Hepatocyte (in vitro differentiated cells): Measurements from ENCODE around the gene CLCNKB. TPM values are rescaled to one million over a fixed set of nuclear protein-coding genes. Genes with fewer than 3 reads are reported as not detected.

Source experiments
- DNase-seq: peaks from one replicate; pipeline ENCODE4 v3.0.0-alpha.2; 2016; ENCODE audit warnings: low spot score
- H2AFZ ChIP-seq: fragments of 200-600 bp; sonication (generic); 2 replicates; pipeline ENCODE4 v1.6.0; 2016; ENCODE audit warnings: antibody characterized with exemption, mild to moderate bottlenecking
- H3K27ac ChIP-seq: fragments of 200-600 bp; sonication (generic); 2 replicates; pipeline ENCODE4 v1.5.1; 2016; ENCODE audit warnings: mild to moderate bottlenecking
- H3K27me3 ChIP-seq: fragments of 200-600 bp; sonication (generic); 2 replicates; pipeline ENCODE4 v1.6.1; 2016
- H3K36me3 ChIP-seq: fragments of 200-600 bp; sonication (generic); replicated peaks from 2 replicates; pipeline ENCODE4 v1.5.1; 2016; ENCODE audit warnings: low read depth; ENCODE audit not compliant: insufficient read depth
- H3K4me1 ChIP-seq: fragments of 200-600 bp; sonication (generic); 2 replicates; pipeline ENCODE4 v1.5.1; 2016; ENCODE audit warnings: mild to moderate bottlenecking, moderate library complexity; ENCODE audit not compliant: insufficient read depth
- H3K4me2 ChIP-seq: fragments of 200-600 bp; sonication (generic); 2 replicates; pipeline ENCODE4 v1.6.0; 2016
- H3K4me3 ChIP-seq: fragments of 200-600 bp; sonication (generic); 2 replicates; pipeline ENCODE4 v1.5.1; 2016; ENCODE audit warnings: mild to moderate bottlenecking
- H3K79me2 ChIP-seq: fragments of 200-600 bp; sonication (generic); 2 replicates; pipeline ENCODE4 v1.6.0; 2017; ENCODE audit warnings: mild to moderate bottlenecking
- H3K9me2 ChIP-seq: fragments of 200-600 bp; sonication (generic); replicated peaks from 2 replicates; pipeline ENCODE4 v1.6.0; 2017; ENCODE audit warnings: mild to moderate bottlenecking; ENCODE audit not compliant: insufficient read depth
- H3K9me3 ChIP-seq: fragments of 200-600 bp; sonication (generic); 2 replicates; pipeline ENCODE4 v1.5.1; 2016; ENCODE audit warnings: low read depth, mild to moderate bottlenecking
- H4K20me1 ChIP-seq: fragments of 200-600 bp; sonication (generic); 2 replicates; pipeline ENCODE4 v1.6.0; 2016; ENCODE audit warnings: mild to moderate bottlenecking; ENCODE audit not compliant: insufficient read depth, poor library complexity, severe bottlenecking
- EZH2 ChIP-seq: fragments of 200-600 bp; sonication (generic); IDR thresholded peaks from 2 replicates; pipeline ENCODE4 v1.6.1; 2016; ENCODE audit warnings: antibody characterized with exemption, mild to moderate bottlenecking, borderline replicate concordance
- EZH2phosphoT487 ChIP-seq: fragments of 200-600 bp; sonication (generic); IDR thresholded peaks from one replicate; pipeline ENCODE4 v1.6.1; 2018; ENCODE audit warnings: antibody characterized with exemption, mild to moderate bottlenecking, low read depth, moderate library complexity; ENCODE audit not compliant: unreplicated experiment, severe bottlenecking
- WGBS: methylation state at CpG from one replicate; pipeline ENCODE4 v1.1.6; 2016; ENCODE audit warnings: low lambda C conversion rate; ENCODE audit errors: missing lambda C conversion rate; 5-methylcytosine and 5-hydroxymethylcytosine counted together
- polyA plus RNA-seq: library from polyadenylated mRNA; unstranded; fragments of >200 nt; fragmentation: Nextera tagmentation; extraction: Ambion mirVana; gene quantifications from 2 replicates; pipeline ENCODE4 v1.2.1, GENCODE V29; 2016
- total RNA-seq: library from RNA; depleted of rRNA; stranded (reverse); fragments of >200 nt; gene quantifications from 2 replicates; pipeline ENCODE4 v1.2.3, GENCODE V29; 2014
- TF ChIP-seq, protein P1 (sequence below): fragments of 200-600 bp; sonication (generic); IDR thresholded peaks from 2 replicates; pipeline ENCODE4 v1.5.1; 2016; ENCODE audit warnings: antibody characterized with exemption, mild to moderate bottlenecking; ENCODE audit not compliant: poor library complexity

The CLCNKB gene
- total and polyA plus RNA-seq, 2 experiments from 2014 or later: 0.47 to 1.4 TPM

GRCh38 chr1:16081636-16082035, 38.1 kb downstream of the CLCNKB start:
- Histone ChIP-seq H3K4me3 (no peak overlapping the region), H3K79me2 (no peaks in the 10 kb centered on the region), H2AFZ (no peak overlapping the region), H4K20me1 (no peaks in the 10 kb centered on the region), H3K9me2 (no peaks in the 10 kb centered on the region), H3K4me2 (no peak overlapping the region), H3K9me3 (no peaks in the 10 kb centered on the region), H3K27ac (no peak overlapping the region), H3K4me1 (no peaks in the 10 kb centered on the region), H3K27me3 (no peaks in the 10 kb centered on the region), H3K36me3 (no peaks in the 10 kb centered on the region)
- TF ChIP-seq EZH2 (no peak), EZH2phosphoT487 (no peak)
- TF ChIP-seq, protein P1, sequence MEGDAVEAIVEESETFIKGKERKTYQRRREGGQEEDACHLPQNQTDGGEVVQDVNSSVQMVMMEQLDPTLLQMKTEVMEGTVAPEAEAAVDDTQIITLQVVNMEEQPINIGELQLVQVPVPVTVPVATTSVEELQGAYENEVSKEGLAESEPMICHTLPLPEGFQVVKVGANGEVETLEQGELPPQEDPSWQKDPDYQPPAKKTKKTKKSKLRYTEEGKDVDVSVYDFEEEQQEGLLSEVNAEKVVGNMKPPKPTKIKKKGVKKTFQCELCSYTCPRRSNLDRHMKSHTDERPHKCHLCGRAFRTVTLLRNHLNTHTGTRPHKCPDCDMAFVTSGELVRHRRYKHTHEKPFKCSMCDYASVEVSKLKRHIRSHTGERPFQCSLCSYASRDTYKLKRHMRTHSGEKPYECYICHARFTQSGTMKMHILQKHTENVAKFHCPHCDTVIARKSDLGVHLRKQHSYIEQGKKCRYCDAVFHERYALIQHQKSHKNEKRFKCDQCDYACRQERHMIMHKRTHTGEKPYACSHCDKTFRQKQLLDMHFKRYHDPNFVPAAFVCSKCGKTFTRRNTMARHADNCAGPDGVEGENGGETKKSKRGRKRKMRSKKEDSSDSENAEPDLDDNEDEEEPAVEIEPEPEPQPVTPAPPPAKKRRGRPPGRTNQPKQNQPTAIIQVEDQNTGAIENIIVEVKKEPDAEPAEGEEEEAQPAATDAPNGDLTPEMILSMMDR: no peak
- DNase-seq: no peak
- 89% methylated on average over 9 of the region's 9 CpGs for whole genome bisulfite sequencing

GRCh38 chr1:16082283-16083038, 38.9 kb downstream of the CLCNKB start:
- Histone ChIP-seq H3K4me3 (no peak overlapping the region), H3K4me2 (no peak overlapping the region), H3K36me3 (no peaks in the 10 kb centered on the region), H3K4me1 (no peaks in the 10 kb centered on the region), H3K9me2 (no peaks in the 10 kb centered on the region), H3K27me3 (no peaks in the 10 kb centered on the region), H3K9me3 (no peaks in the 10 kb centered on the region), H3K79me2 (no peaks in the 10 kb centered on the region), H4K20me1 (no peaks in the 10 kb centered on the region), H3K27ac (no peak overlapping the region), H2AFZ (no peak overlapping the region)
- TF ChIP-seq, protein P1: peak; percentile 84
- TF ChIP-seq EZH2 (no peak), EZH2phosphoT487 (no peak)
- peak; percentile 76 for DNase-seq
- 79% methylated on average over 9 of the region's 9 CpGs for WGBS

DNA sequence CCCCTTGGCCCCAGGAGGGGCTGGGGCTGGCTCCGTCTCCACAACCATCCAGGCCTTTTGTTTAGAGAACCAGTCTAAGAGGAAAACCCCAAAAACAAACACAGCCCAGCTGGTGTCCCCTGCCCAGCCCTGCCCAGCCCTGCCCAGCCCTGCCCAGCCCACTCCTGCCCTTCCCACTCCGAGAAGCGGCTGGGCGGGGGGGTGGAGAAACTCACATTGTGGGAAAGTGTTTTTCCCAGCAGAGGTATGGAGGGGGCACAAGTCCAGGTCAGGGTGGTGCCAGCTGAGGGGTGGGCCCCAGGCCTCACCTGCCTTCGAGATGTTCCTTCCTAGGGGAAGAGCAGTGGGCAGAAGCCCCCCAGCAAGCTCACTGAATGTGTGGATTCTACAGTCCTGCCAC, 39.9 kb downstream of the CLCNKB start:
- Histone ChIP-seq H3K4me3 (no peak overlapping the region), H3K4me1 (no peaks in the 10 kb centered on the region), H3K9me3 (no peaks in the 10 kb centered on the region), H4K20me1 (no peaks in the 10 kb centered on the region), H3K27me3 (no peaks in the 10 kb centered on the region), H2AFZ (no peak overlapping the region), H3K36me3 (no peaks in the 10 kb centered on the region), H3K4me2 (no peak overlapping the region), H3K9me2 (no peaks in the 10 kb centered on the region), H3K27ac (no peak overlapping the region), H3K79me2 (no peaks in the 10 kb centered on the region)
- WGBS: 94% methylated on average over 5 of the region's 5 CpGs
- DNase-seq: no peak
- TF ChIP-seq EZH2: no peak
- TF ChIP-seq, protein P1: no peak
- TF ChIP-seq EZH2phosphoT487: no peak
